ENCODE results near the gene TEX19.

The TEX19 gene

GRCh38 chr17:82320956-82321927 lies 37.8 kb upstream of the TEX19 start:
- DNase-seq, result peak in 18 of 42 donors; percentile 10 to 67 (median 46)
- intact Hi-C loops (cut with DNase I), result loop anchor here (5.0 kb wide), 1 partner anchor 84 kb away; no protein-coding TSS in a partner anchor

- intact Hi-C loops (cut with DNase I), result loop anchor here (5.0 kb wide), 1 partner anchor 85 kb away; no protein-coding TSS in a partner anchor
- DNase-seq, result no peak
Measured at GRCh38 chr17:82321947-82322466, 37.0 kb upstream of the TEX19 start.

- intact Hi-C loops (cut with DNase I), result loop anchor here (5.0 kb wide), 1 partner anchor 85 kb away; no protein-coding TSS in a partner anchor
- no peak for DNase-seq
Measured at GRCh38 chr17:82322526-82323453, 36.3 kb upstream of the TEX19 start.

GRCh38 chr17:82323514-82324234 lies 35.4 kb upstream of the TEX19 start:
- no peak for DNase-seq
- intact Hi-C loops (cut with DNase I), result loop anchor here (5.0 kb wide), 1 partner anchor 86 kb away; no protein-coding TSS in a partner anchor

GRCh38 chr17:82324566-82325285 lies 34.3 kb upstream of the TEX19 start:
- intact Hi-C loops (cut with DNase I), result loop anchor here (5.0 kb wide), 1 partner anchor 87 kb away; no protein-coding TSS in a partner anchor
- no peak for DNase-seq

- intact Hi-C loops (cut with DNase I), result no loop called here
- DNase-seq, result no peak
Measured at GRCh38 chr17:82325286-82326180, 33.5 kb upstream of the TEX19 start.

GRCh38 chr17:82327289-82327688 lies 31.8 kb upstream of the TEX19 start:
- DNase-seq, result no peak
- intact Hi-C loops (cut with DNase I), result no loop called here

- intact Hi-C loops (cut with DNase I), result no loop called here
- DNase-seq, result no peak
Measured at GRCh38 chr17:82327757-82328140, 31.3 kb upstream of the TEX19 start.

- DNase-seq, result no peak
- intact Hi-C loops (cut with DNase I), result no loop called here
Measured at GRCh38 chr17:82328141-82328993, 30.7 kb upstream of the TEX19 start.

GRCh38 chr17:82328994-82329507 lies 30.0 kb upstream of the TEX19 start:
- intact Hi-C loops (cut with DNase I), result no loop called here

GRCh38 chr17:82329683-82330321 lies 29.2 kb upstream of the TEX19 start:
- no peak for DNase-seq
- intact Hi-C loops (cut with DNase I), result no loop called here

More at GRCh38 chr17:82328994-82329507, 30.0 kb upstream of the TEX19 start:
- no peak for DNase-seq

- peak in 21 of 42 donors; percentile 17 to 61 (median 41) for DNase-seq
- intact Hi-C loops (cut with DNase I), result no loop called here
Measured at GRCh38 chr17:82330322-82331239, 28.5 kb upstream of the TEX19 start.

GRCh38 chr17:82331345-82331939 lies 27.6 kb upstream of the TEX19 start:
- no peak for DNase-seq
- intact Hi-C loops (cut with DNase I), result no loop called here
